ENCODE data around the gene PDE4D. TPM values are rescaled to one million over a fixed set of nuclear protein-coding genes. Genes with fewer than 3 reads are reported as not detected.

Gene PDE4D
- total RNA-seq, 1 experiment from 2014 or later = 2.1 TPM

DNA sequence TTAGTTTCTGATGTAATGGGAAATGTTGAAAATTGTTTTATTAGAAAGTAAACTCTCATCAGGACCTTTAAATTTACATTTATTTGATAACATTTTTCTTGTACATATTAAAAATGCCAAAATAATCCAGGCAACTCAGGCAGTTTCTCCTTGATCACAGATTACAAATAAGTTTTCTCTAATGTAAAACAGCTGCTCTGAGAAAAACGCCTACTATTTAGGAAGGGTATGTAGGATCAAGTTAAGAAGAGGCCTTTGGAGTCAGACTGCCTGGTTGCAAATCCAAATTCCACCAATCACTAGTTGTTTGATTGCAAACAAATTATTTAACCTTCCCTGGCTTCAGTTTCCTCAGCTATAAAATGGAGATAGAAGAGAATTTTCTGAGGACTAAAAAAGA is 610.8 kb downstream of the PDE4D start:
- no peak overlapping the region for H4K8ac ChIP-seq (replicated peaks; ENCODE audit: insufficient read length, low read depth, low read length)
- no peak overlapping the region for H3K18ac ChIP-seq (ENCODE audit: insufficient read length, low read depth, low read length)
- H4K5ac ChIP-seq (ENCODE audit: insufficient read length, low read depth, low read length) = no peak overlapping the region
- peaks cover 0 to 2% of the 10 kb centered on the region in 2 experiments; a peak in 1 of 4 replicates for H3K4me1 Mint-ChIP-seq
- no peaks in the 10 kb centered on the region for H3K36me3 Mint-ChIP-seq (ENCODE audit: insufficient read depth in 1 of 3, low read depth in 3 of 3)
- no peak overlapping the region for H3K4me3 Mint-ChIP-seq
- H4K20me1 ChIP-seq (ENCODE audit: control insufficient read depth, insufficient read depth, insufficient read length) = no peaks in the 10 kb centered on the region
- no peak overlapping the region for H3K14ac ChIP-seq (ENCODE audit: insufficient read depth, low read length)
- no peak overlapping the region for H4K91ac ChIP-seq (ENCODE audit: insufficient read length, low read depth, low read length)
- H3K79me1 ChIP-seq (ENCODE audit: insufficient read depth, low read depth, low read length, poor library complexity, severe bottlenecking) = no peaks in the 10 kb centered on the region
- no peak overlapping the region for H2AK5ac ChIP-seq (ENCODE audit: insufficient read length, low read length)
- no peaks in the 10 kb centered on the region for H3K79me2 ChIP-seq (ENCODE audit: insufficient read depth, low read length)
- H3K27me3 ChIP-seq (ENCODE audit: insufficient read depth, low read length) = no peaks in the 10 kb centered on the region
- H2BK120ac ChIP-seq (ENCODE audit: low read depth, low read length, poor library complexity, severe bottlenecking) = no peak overlapping the region
- no peak overlapping the region for H3K27ac ChIP-seq (ENCODE audit: insufficient read length, low read depth, low read length)
- no peak overlapping the region for H3K4ac ChIP-seq (ENCODE audit: low read depth, low read length)
- no peak overlapping the region for H3T11ph ChIP-seq (ENCODE audit: low read length)
- no peak overlapping the region for H2AFZ ChIP-seq (ENCODE audit: low read length)
- H2BK5ac ChIP-seq (ENCODE audit: insufficient read length, low read length) = no peak overlapping the region
- no peak overlapping the region for H2BK20ac ChIP-seq (ENCODE audit: low read depth, low read length, poor library complexity, severe bottlenecking)
- no peaks in the 10 kb centered on the region for H3K4me1 ChIP-seq (ENCODE audit: insufficient read depth, low read length)
- peaks cover 14% of the 10 kb centered on the region for H3K27me3 Mint-ChIP-seq (ENCODE audit: low read depth)
- no peaks in the 10 kb centered on the region for H3K9me3 ChIP-seq (ENCODE audit: control insufficient read depth, low read depth, low read length)
- H3K9ac ChIP-seq (ENCODE audit: extremely low read depth, insufficient read length, low read length) = no peak overlapping the region
- no peak overlapping the region for H3K27ac Mint-ChIP-seq
- DNase-seq = no peak
- no CpG with 5 or more reads among the region's 1 CpG for WGBS (ENCODE audit: extremely low coverage, insufficient read length, low lambda C conversion rate)
- H3K4me2 ChIP-seq (ENCODE audit: insufficient read depth, insufficient read length, low read length) = no peak overlapping the region
- TF ChIP-seq, protein P1, sequence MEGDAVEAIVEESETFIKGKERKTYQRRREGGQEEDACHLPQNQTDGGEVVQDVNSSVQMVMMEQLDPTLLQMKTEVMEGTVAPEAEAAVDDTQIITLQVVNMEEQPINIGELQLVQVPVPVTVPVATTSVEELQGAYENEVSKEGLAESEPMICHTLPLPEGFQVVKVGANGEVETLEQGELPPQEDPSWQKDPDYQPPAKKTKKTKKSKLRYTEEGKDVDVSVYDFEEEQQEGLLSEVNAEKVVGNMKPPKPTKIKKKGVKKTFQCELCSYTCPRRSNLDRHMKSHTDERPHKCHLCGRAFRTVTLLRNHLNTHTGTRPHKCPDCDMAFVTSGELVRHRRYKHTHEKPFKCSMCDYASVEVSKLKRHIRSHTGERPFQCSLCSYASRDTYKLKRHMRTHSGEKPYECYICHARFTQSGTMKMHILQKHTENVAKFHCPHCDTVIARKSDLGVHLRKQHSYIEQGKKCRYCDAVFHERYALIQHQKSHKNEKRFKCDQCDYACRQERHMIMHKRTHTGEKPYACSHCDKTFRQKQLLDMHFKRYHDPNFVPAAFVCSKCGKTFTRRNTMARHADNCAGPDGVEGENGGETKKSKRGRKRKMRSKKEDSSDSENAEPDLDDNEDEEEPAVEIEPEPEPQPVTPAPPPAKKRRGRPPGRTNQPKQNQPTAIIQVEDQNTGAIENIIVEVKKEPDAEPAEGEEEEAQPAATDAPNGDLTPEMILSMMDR (conservative IDR thresholded peaks at IDR 0.05) = no peak
- no peaks in the 10 kb centered on the region for H3K9me3 Mint-ChIP-seq
- no peak overlapping the region for H3K23ac ChIP-seq (ENCODE audit: insufficient read length, low read depth, low read length)
- H2BK12ac ChIP-seq (ENCODE audit: insufficient read length, low read depth, low read length) = no peak overlapping the region
- H3K23me2 ChIP-seq (ENCODE audit: insufficient read length, low read depth, low read length, poor library complexity, severe bottlenecking) = no peaks in the 10 kb centered on the region
- no peak overlapping the region for H3K56ac ChIP-seq (ENCODE audit: insufficient read length, low read depth, low read length)
- no peak overlapping the region for H2BK15ac ChIP-seq (ENCODE audit: low read depth, low read length)
